SK-N-SH (cell line): Measurements from ENCODE around the gene LIMK1. TPM values are rescaled to one million over a fixed set of nuclear protein-coding genes. Genes with fewer than 3 reads are reported as not detected.
A peak's percentile ranks its signal among the peaks of the same experiment; 100 is the strongest.

Experiments used
- CTCF ChIA-PET: fragments of 300-600, 350-600 bp; formaldehyde crosslinking; extraction: SDS; loops from one replicate; lab custom pipeline; 2021; lab: Yijun Ruan, JAX
- POLR2A ChIA-PET: fragments of 350-600 bp; sonication (Branson Sonifier 250); formaldehyde crosslinking; extraction: SDS; loops from one replicate; lab custom pipeline; 2020; ENCODE audit warnings: antibody characterized with exemption, inconsistent platforms; lab: Yijun Ruan, JAX
- DNase-seq: peaks from one replicate; pipeline ENCODE4 v3.0.0; 2012
- H2AFZ ChIP-seq: fragments of 200-600 bp; sonication (generic); 2 replicates; pipeline ENCODE4 v1.8.1; 2016; ENCODE audit warnings: antibody characterized with exemption, mild to moderate bottlenecking, low read depth
- H3F3A ChIP-seq: fragments of 200-600 bp; sonication (generic); replicated peaks from 2 replicates; pipeline ENCODE3; 2016; ENCODE audit warnings: antibody characterized with exemption, mild to moderate bottlenecking; ENCODE audit not compliant: insufficient read depth
- H3K27ac ChIP-seq, 2 experiments: fragments of 200-500 bp in 1 of 2; fragments of 200-600 bp in 1 of 2; sonication (Bioruptor generic) in 1 of 2; sonication (generic), shearing (Covaris generic) in 1 of 2; 2 replicates each; pipeline versions ENCODE4 v1.5.1 to v1.6.1; 2014 to 2016; ENCODE audit warnings: low read depth in 2 of 2, inconsistent platforms in 1 of 2, low read length in 1 of 2, mild to moderate bottlenecking in 1 of 2, mixed read lengths in 1 of 2
- H3K27me3 ChIP-seq: fragments of 200-600 bp; sonication (generic), shearing (Covaris generic); 2 replicates; pipeline ENCODE4 v1.6.1; 2016; ENCODE audit warnings: mixed run types; ENCODE audit not compliant: insufficient read depth
- H3K36me3 ChIP-seq, 2 experiments: fragments of 200-500 bp in 1 of 2; fragments of 200-600 bp in 1 of 2; sonication (Bioruptor generic) in 1 of 2; sonication (generic) in 1 of 2; replicated peaks in 1 of 2; 2 replicates each; pipeline versions ENCODE3 to v1.5.1; 2014 to 2016; ENCODE audit warnings: low read length in 1 of 2, mild to moderate bottlenecking in 1 of 2; ENCODE audit not compliant: insufficient read depth in 2 of 2, control insufficient read depth in 1 of 2
- H3K4me1 ChIP-seq, 2 experiments: fragments of 200-500 bp in 1 of 2; fragments of 200-600 bp in 1 of 2; sonication (Bioruptor generic) in 1 of 2; sonication (generic), shearing (Covaris generic) in 1 of 2; 2 replicates each; pipeline versions ENCODE4 v1.5.1 to v1.6.1; 2014 to 2016; ENCODE audit warnings: low read depth in 1 of 2, low read length in 1 of 2, mixed run types in 1 of 2; ENCODE audit not compliant: insufficient read depth in 2 of 2, control insufficient read depth in 1 of 2
- H3K4me2 ChIP-seq: fragments of 200-600 bp; sonication (generic), shearing (Covaris generic); 2 replicates; pipeline ENCODE4 v1.6.1; 2017; ENCODE audit warnings: mixed run types
- H3K4me3 ChIP-seq, 2 experiments: fragments of 200-500 bp in 1 of 2; fragments of 200-600 bp in 1 of 2; sonication (Bioruptor generic) in 1 of 2; sonication (generic), shearing (Covaris generic) in 1 of 2; 2 replicates each; pipeline versions ENCODE4 v1.5.1 to v1.8.1; 2014 to 2016; ENCODE audit warnings: low read depth in 2 of 2, inconsistent platforms in 1 of 2, low read length in 1 of 2, mild to moderate bottlenecking in 1 of 2, mixed read lengths in 1 of 2, moderate library complexity in 1 of 2
- H3K79me2 ChIP-seq: fragments of 200-600 bp; sonication (generic); 2 replicates; pipeline ENCODE4 v1.8.1; 2017; ENCODE audit warnings: mild to moderate bottlenecking; ENCODE audit not compliant: insufficient read depth
- H3K9ac ChIP-seq: fragments of 200-600 bp; sonication (generic); 2 replicates; pipeline ENCODE4 v1.6.1; 2017; ENCODE audit warnings: mixed run types
- H3K9me2 ChIP-seq: fragments of 200-600 bp; sonication (generic); 2 replicates; pipeline ENCODE4 v1.6.1; 2017; ENCODE audit warnings: mixed run types
- H3K9me3 ChIP-seq: fragments of 200-600 bp; sonication (generic); 2 replicates; pipeline ENCODE4 v1.6.1; 2017; ENCODE audit warnings: mixed run types, mild to moderate bottlenecking, moderate library complexity
- H4K20me1 ChIP-seq: fragments of 200-600 bp; sonication (generic); 2 replicates; pipeline ENCODE4 v1.6.1; 2017; ENCODE audit warnings: mild to moderate bottlenecking, mixed run types; ENCODE audit not compliant: insufficient read depth
- EP300 ChIP-seq, 2 experiments: IDR thresholded peaks; 2 replicates each; pipeline versions ENCODE4 v1.4.0 to v1.6.1; 2012; ENCODE audit warnings: borderline replicate concordance in 1 of 2, low read depth in 1 of 2, low read length in 1 of 2
- EZH2phosphoT487 ChIP-seq: fragments of 200-600 bp; sonication (generic); IDR thresholded peaks from 2 replicates; pipeline ENCODE4 v1.6.1; 2017; ENCODE audit warnings: low read depth, mixed run types, mild to moderate bottlenecking, antibody characterized with exemption, moderate library complexity, borderline replicate concordance
- MXI1 ChIP-seq: IDR thresholded peaks from 2 replicates; pipeline ENCODE4 v1.6.1; 2012; ENCODE audit warnings: mild to moderate bottlenecking, low read depth, low read length, improper control_type of control experiment
- NRF1 ChIP-seq: IDR thresholded peaks from 2 replicates; pipeline ENCODE4 v1.6.1; 2012; ENCODE audit warnings: low read depth, mild to moderate bottlenecking, low read length
- RAD21 ChIP-seq: IDR thresholded peaks from 2 replicates; pipeline ENCODE4 v1.6.1; 2012; ENCODE audit warnings: mild to moderate bottlenecking, low read length
- REST ChIP-seq: IDR thresholded peaks from 2 replicates; pipeline ENCODE4 v1.6.1; 2012; ENCODE audit warnings: mild to moderate bottlenecking, low read depth, low read length, moderate library complexity
- SMC3 ChIP-seq: IDR thresholded peaks from 2 replicates; pipeline ENCODE4 v1.6.1; 2012; ENCODE audit warnings: low read depth, low read length, improper control_type of control experiment
- TAF1 ChIP-seq: IDR thresholded peaks from 2 replicates; pipeline ENCODE4 v1.6.1; 2012; ENCODE audit warnings: low read depth, mild to moderate bottlenecking, low read length, moderate library complexity, borderline replicate concordance
- TEAD4 ChIP-seq: IDR thresholded peaks from 2 replicates; pipeline ENCODE4 v1.4.0; 2012; ENCODE audit warnings: mild to moderate bottlenecking, borderline replicate concordance; ENCODE audit not compliant: insufficient read depth
- ZBTB33 ChIP-seq: IDR thresholded peaks from 2 replicates; pipeline ENCODE4 v1.4.0; 2012; ENCODE audit warnings: low read depth, borderline replicate concordance
- WGBS: methylation state at CpG from one replicate; pipeline ENCODE4 v1.1.6; 2017; ENCODE audit warnings: low lambda C conversion rate; 5-methylcytosine and 5-hydroxymethylcytosine counted together
- polyA plus RNA-seq, 3 experiments: library from polyadenylated mRNA; depleted of rRNA; stranded (reverse); fragments of >200 nt; gene quantifications; 2 replicates each; pipeline ENCODE4 v1.2.3, GENCODE V29; 2012
- TF ChIP-seq, protein P1 (sequence below): IDR thresholded peaks from 2 replicates; pipeline ENCODE4 v1.4.0; 2012; ENCODE audit warnings: low read depth
- TF ChIP-seq, protein P2 (sequence below): fragments of 200-600 bp; sonication (generic); IDR thresholded peaks from 2 replicates; pipeline ENCODE4 v1.6.1; 2017; ENCODE audit warnings: antibody characterized with exemption, mild to moderate bottlenecking, moderate library complexity
- TF ChIP-seq, protein P3 (sequence below): IDR thresholded peaks from 2 replicates; pipeline ENCODE4; 2012
- TF ChIP-seq, protein P4 (sequence below): IDR thresholded peaks from 2 replicates; pipeline ENCODE4 v1.4.0; 2012; ENCODE audit warnings: low read depth, borderline replicate concordance

Gene LIMK1
- polyA plus RNA-seq, 1 of the 3 experiments (the other 2 are of a cell fraction), result 86.6 TPM

DNA sequence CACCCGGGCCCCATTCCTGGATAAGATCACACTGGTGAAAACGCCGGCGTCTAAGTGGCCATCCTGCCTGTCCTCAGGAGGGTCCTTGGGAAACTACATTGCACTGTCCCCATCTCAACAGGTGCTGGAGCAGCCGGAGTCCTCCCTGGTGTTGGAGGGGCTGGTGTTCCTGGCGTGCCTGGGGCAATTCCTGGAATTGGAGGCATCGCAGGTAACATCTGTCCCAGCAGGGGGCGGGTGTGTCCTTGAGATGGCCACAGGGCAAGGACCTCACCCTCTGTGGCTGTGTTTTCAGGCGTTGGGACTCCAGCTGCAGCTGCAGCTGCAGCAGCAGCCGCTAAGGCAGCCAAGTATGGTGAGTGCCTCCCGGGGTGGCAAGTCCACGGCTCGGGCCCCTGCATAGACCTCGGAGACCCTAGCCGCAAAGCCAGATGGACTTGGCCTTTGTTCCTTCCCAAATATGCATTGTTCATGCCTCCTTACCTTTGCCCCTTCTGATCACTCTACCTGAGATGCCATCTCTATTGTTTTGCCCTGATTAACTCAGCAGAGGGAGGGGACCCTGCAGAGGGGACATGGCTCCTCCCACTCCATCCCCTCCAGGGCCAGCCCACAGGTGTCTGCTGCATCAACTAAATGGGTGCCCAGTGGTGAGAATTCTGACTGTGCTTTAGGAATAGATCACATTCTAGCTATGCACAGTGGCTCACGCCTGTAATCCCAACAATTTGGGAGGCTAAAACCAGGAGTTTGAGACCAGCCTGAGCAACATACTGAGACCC lies 31.8 kb upstream of the LIMK1 start:
- WGBS, result 77% methylated on average over 14 of the region's 16 CpGs
- Histone ChIP-seq H3K9me3 (no peaks in the 10 kb centered on the region), H3F3A (no peaks in the 10 kb centered on the region), H4K20me1 (no peaks in the 10 kb centered on the region), H3K36me3 (no peaks in the 10 kb centered on the region), H3K4me2 (no peak overlapping the region), H2AFZ (no peak overlapping the region), H3K9ac (no peak overlapping the region), H3K4me1 (no peaks in the 10 kb centered on the region), H3K27ac (no peak overlapping the region), H3K27me3 (no peaks in the 10 kb centered on the region), H3K4me3 (no peak overlapping the region), H3K9me2 (no peaks in the 10 kb centered on the region), H3K79me2 (no peaks in the 10 kb centered on the region)
- CTCF ChIA-PET, result interaction anchor here (0.6 to 1.8 kb wide), 7 partner anchors 9 to 198 kb away, joined by 3 to 12 read pairs (median 3); no protein-coding TSS in a partner anchor
- DNase-seq, result peak; percentile 74
- POLR2A ChIA-PET, result no interaction called here
- TF ChIP-seq SMC3 (0 out of 2 replicates have a peak, but pooled peaks have one; percentile 27), RAD21 (peak; percentile 61), EP300 (IDR thresholded peaks at IDR 0.05; ENCODE audit: borderline replicate concordance in 1 of 2, low read depth in 1 of 2, low read length in 1 of 2) (no peak), MXI1 (no peak), TAF1 (no peak)
- TF ChIP-seq, protein P1, sequence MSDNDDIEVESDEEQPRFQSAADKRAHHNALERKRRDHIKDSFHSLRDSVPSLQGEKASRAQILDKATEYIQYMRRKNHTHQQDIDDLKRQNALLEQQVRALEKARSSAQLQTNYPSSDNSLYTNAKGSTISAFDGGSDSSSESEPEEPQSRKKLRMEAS, result no peak
- TF ChIP-seq, protein P2, sequence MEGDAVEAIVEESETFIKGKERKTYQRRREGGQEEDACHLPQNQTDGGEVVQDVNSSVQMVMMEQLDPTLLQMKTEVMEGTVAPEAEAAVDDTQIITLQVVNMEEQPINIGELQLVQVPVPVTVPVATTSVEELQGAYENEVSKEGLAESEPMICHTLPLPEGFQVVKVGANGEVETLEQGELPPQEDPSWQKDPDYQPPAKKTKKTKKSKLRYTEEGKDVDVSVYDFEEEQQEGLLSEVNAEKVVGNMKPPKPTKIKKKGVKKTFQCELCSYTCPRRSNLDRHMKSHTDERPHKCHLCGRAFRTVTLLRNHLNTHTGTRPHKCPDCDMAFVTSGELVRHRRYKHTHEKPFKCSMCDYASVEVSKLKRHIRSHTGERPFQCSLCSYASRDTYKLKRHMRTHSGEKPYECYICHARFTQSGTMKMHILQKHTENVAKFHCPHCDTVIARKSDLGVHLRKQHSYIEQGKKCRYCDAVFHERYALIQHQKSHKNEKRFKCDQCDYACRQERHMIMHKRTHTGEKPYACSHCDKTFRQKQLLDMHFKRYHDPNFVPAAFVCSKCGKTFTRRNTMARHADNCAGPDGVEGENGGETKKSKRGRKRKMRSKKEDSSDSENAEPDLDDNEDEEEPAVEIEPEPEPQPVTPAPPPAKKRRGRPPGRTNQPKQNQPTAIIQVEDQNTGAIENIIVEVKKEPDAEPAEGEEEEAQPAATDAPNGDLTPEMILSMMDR, result peak; percentile 57

DNA sequence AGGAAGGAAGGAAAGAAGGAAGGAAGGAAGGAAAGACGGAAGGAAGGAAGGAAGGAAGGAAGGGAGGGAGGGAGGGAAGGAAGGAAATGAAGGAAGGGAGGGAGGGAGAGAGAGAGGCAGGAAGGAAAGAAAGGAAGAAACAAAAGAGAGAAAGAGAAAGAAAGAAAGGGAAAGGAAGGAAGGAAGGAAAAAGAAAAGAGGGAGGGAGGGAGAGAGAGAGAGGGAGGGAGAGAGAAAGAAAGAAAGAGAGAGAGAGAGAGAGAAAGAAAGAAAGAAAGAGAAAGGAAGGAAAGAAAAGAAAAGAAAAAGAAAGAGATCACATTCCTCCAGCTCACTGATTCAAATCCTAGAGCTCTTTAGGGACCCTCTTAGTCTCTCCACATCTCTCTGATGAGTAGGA lies 31.0 kb upstream of the LIMK1 start:
- no peak overlapping the region for H3K4me2 ChIP-seq
- H3K79me2 ChIP-seq, result no peaks in the 10 kb centered on the region
- H2AFZ ChIP-seq, result no peak overlapping the region
- no peak overlapping the region for H3K4me3 ChIP-seq
- no peaks in the 10 kb centered on the region for H3K27me3 ChIP-seq
- DNase-seq, result no peak
- H3K9me3 ChIP-seq, result no peaks in the 10 kb centered on the region
- ChIA-PET POLR2A (no interaction called here), CTCF (interaction anchor here (0.5 to 1.8 kb wide), 9 partner anchors 9 to 241 kb away, joined by 3 to 12 read pairs (median 4); no protein-coding TSS in a partner anchor)
- H4K20me1 ChIP-seq, result no peaks in the 10 kb centered on the region
- H3K36me3 ChIP-seq, result no peaks in the 10 kb centered on the region
- WGBS, result 64% methylated on average over 1 of the region's 1 CpG
- H3K9me2 ChIP-seq, result no peaks in the 10 kb centered on the region
- no peak overlapping the region for H3K9ac ChIP-seq
- H3F3A ChIP-seq, result no peaks in the 10 kb centered on the region
- H3K27ac ChIP-seq, result no peak overlapping the region
- no peaks in the 10 kb centered on the region for H3K4me1 ChIP-seq
- TF ChIP-seq REST (no peak), EP300 (IDR thresholded peaks at IDR 0.05; ENCODE audit: borderline replicate concordance in 1 of 2, low read depth in 1 of 2, low read length in 1 of 2) (no peak), EZH2phosphoT487 (no peak), NRF1 (no peak), ZBTB33 (no peak), TAF1 (no peak), TEAD4 (no peak)
- TF ChIP-seq, protein P3, sequence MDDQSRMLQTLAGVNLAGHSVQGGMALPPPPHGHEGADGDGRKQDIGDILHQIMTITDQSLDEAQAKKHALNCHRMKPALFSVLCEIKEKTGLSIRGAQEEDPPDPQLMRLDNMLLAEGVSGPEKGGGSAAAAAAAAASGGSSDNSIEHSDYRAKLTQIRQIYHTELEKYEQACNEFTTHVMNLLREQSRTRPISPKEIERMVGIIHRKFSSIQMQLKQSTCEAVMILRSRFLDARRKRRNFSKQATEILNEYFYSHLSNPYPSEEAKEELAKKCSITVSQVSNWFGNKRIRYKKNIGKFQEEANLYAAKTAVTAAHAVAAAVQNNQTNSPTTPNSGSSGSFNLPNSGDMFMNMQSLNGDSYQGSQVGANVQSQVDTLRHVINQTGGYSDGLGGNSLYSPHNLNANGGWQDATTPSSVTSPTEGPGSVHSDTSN, result no peak
- TF ChIP-seq, protein P4, sequence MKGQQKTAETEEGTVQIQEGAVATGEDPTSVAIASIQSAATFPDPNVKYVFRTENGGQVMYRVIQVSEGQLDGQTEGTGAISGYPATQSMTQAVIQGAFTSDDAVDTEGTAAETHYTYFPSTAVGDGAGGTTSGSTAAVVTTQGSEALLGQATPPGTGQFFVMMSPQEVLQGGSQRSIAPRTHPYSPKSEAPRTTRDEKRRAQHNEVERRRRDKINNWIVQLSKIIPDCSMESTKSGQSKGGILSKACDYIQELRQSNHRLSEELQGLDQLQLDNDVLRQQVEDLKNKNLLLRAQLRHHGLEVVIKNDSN, result no peak
